Naive thymus-derived CD4-positive, alpha-beta T cell (primary cell): ENCODE measurements around the gene STAMBPL1. TPM values are rescaled to one million over a fixed set of nuclear protein-coding genes. Genes with fewer than 3 reads are reported as not detected.

ENCODE experiments used
- ATAC-seq: fragments of 150-1000 bp; cut with Tn5 transposase; 2 replicates; pipeline ENCODE4 v1.10.0; 2021; ENCODE audit warnings: mild to moderate bottlenecking, moderate library complexity
- CTCF ChIA-PET: fragments of 350-600 bp; sonication (Branson Sonifier 250); formaldehyde crosslinking; loops from one replicate; lab custom pipeline; 2021; ENCODE audit warnings: antibody characterized with exemption; lab: Charles Lee
- POLR2A ChIA-PET: fragments of 350-600 bp; sonication (Branson Sonifier 250); formaldehyde crosslinking; loops from one replicate; lab custom pipeline; 2021; ENCODE audit warnings: antibody characterized with exemption, inconsistent platforms; lab: Charles Lee
- DNase-seq, 9 donors: peaks; one replicate each; pipeline versions ENCODE4 v3.0.0 to v3.0.0-alpha.2; 2020 to 2022; ENCODE audit warnings: mixed read lengths in 1 of 9
- H3K27ac ChIP-seq: one replicate; pipeline ENCODE4 v1.7.0; 2013; ENCODE audit warnings: mild to moderate bottlenecking, low read depth, low read length, moderate library complexity
- H3K27me3 ChIP-seq, 2 donors: one replicate each; pipeline ENCODE4 v1.7.0; 2013; ENCODE audit warnings: low read length in 2 of 2, mild to moderate bottlenecking in 2 of 2, moderate library complexity in 2 of 2; ENCODE audit not compliant: control insufficient read depth in 2 of 2, insufficient read depth in 2 of 2
- H3K36me3 ChIP-seq, 3 experiments: 1 replicate in 2 of 3; 2 replicates in 1 of 3; pipeline ENCODE4 v1.7.0; 2013; ENCODE audit warnings: low read length in 3 of 3, mild to moderate bottlenecking in 3 of 3, moderate library complexity in 1 of 3; ENCODE audit not compliant: insufficient read depth in 3 of 3, control insufficient read depth in 2 of 3
- H3K4me1 ChIP-seq, 2 donors: one replicate each; pipeline ENCODE4 v1.7.0; 2013; ENCODE audit warnings: low read length in 2 of 2, mild to moderate bottlenecking in 2 of 2, moderate library complexity in 1 of 2; ENCODE audit not compliant: control insufficient read depth in 2 of 2, insufficient read depth in 2 of 2
- H3K4me3 ChIP-seq: 2 replicates; pipeline ENCODE4 v1.7.0; 2013; ENCODE audit warnings: mild to moderate bottlenecking, low read length
- H3K9me3 ChIP-seq, 3 experiments: 1 replicate in 2 of 3; 2 replicates in 1 of 3; pipeline ENCODE4 v1.7.0; 2013; ENCODE audit warnings: low read length in 3 of 3; ENCODE audit not compliant: control insufficient read depth in 2 of 3
- H3K27ac Mint-ChIP-seq, 9 donors: one replicate each; pipeline ENCODE4 v1.8.0; 2020 to 2022; ENCODE audit warnings: mixed read lengths in 9 of 9, mild to moderate bottlenecking in 8 of 9, moderate library complexity in 5 of 9, inconsistent platforms in 2 of 9
- H3K27me3 Mint-ChIP-seq, 5 donors: one replicate each; pipeline ENCODE4 v1.8.0; 2021 to 2022; ENCODE audit warnings: mixed read lengths in 5 of 5, mild to moderate bottlenecking in 1 of 5
- H3K36me3 Mint-ChIP-seq, 5 donors: one replicate each; pipeline ENCODE4 v1.8.0; 2020 to 2022; ENCODE audit warnings: mixed read lengths in 5 of 5, mild to moderate bottlenecking in 3 of 5, inconsistent platforms in 1 of 5
- H3K4me1 Mint-ChIP-seq, 7 donors: one replicate each; pipeline ENCODE4 v1.8.0; 2020 to 2022; ENCODE audit warnings: mixed read lengths in 7 of 7, mild to moderate bottlenecking in 3 of 7, inconsistent platforms in 1 of 7
- H3K4me3 Mint-ChIP-seq, 10 donors: one replicate each; pipeline ENCODE4 v1.8.0; 2020 to 2022; ENCODE audit warnings: mild to moderate bottlenecking in 10 of 10, mixed read lengths in 10 of 10, moderate library complexity in 6 of 10, inconsistent platforms in 2 of 10
- H3K9me3 Mint-ChIP-seq, 11 donors: one replicate each; pipeline ENCODE4 v1.8.0; 2020 to 2022; ENCODE audit warnings: mixed read lengths in 11 of 11, mild to moderate bottlenecking in 4 of 11, inconsistent platforms in 1 of 11, moderate library complexity in 1 of 11
- intact Hi-C, 2 donors: fragments of 100-400 bp; cut with micrococcal nuclease; formaldehyde crosslinking; loops; one replicate each; pipeline ENCODE4 v1.15.1; 2023
- polyA plus RNA-seq, 2 donors: library from polyadenylated mRNA; unstranded; fragments of 300-500 nt; fragmentation: Illumina TruSeq; gene quantifications; one replicate each; pipeline ENCODE4 v1.2.3, GENCODE V29; 2021
- total RNA-seq, 6 experiments: library from RNA in 5 of 6; stranded (reverse) in 5 of 6; gene quantifications; 1 replicate in 5 of 6; 2 replicates in 1 of 6; pipeline ENCODE4 v1.2.3 and lab custom pipeline; 2021 to 2026

STAMBPL1 gene
- total and polyA plus RNA-seq, 7 experiments from 2014 or later: 12.5 to 57.7 (median 35.7) TPM

- H3K9me3 ChIP-seq: no peaks in the 10 kb centered on the region
- DNase-seq (no peak), ATAC-seq (no peak)
- Mint-ChIP-seq H3K4me3 (no peak overlapping the region), H3K9me3 (no peaks in the 10 kb centered on the region), H3K36me3 (peaks cover 0 to 4% (median 0%) of the 10 kb centered on the region in 5 donors), H3K27ac (peak overlapping the region in 1 of 9 donors; percentile 60), H3K27me3 (peaks cover 0 to 12% (median 0%) of the 10 kb centered on the region in 5 donors), H3K4me1 (peaks cover 0 to 13% (median 0%) of the 10 kb centered on the region in 7 donors)
- ChIA-PET CTCF (interaction anchor here (1.0 to 12.5 kb wide), 2 partner anchors 30 to 91 kb away, joined by 4 to 250 read pairs; no protein-coding TSS in a partner anchor), POLR2A (no interaction called here)
- H3K27ac ChIP-seq: no peak overlapping the region
- no peaks in the 10 kb centered on the region for H3K27me3 ChIP-seq
- peaks cover 0 to 9% of the 10 kb centered on the region in 2 donors for H3K4me1 ChIP-seq
- intact Hi-C loops: no loop called here
- H3K36me3 ChIP-seq: no peaks in the 10 kb centered on the region
- H3K4me3 ChIP-seq: no peak overlapping the region
These were observed 39.9 kb upstream of the STAMBPL1 start for GRCh38 chr10:88840104-88840503.

- peaks cover 0 to 1% of the 10 kb centered on the region in 2 donors for H3K4me1 ChIP-seq
- ATAC-seq (no peak), DNase-seq (no peak)
- H3K9me3 ChIP-seq: no peaks in the 10 kb centered on the region
- intact Hi-C loops: no loop called here
- H3K9me3 Mint-ChIP-seq: no peaks in the 10 kb centered on the region
- H3K4me3 Mint-ChIP-seq: no peak overlapping the region
- H3K4me1 Mint-ChIP-seq: peaks cover 0 to 13% (median 0%) of the 10 kb centered on the region in 7 donors
- no peaks in the 10 kb centered on the region for H3K27me3 ChIP-seq
- no peaks in the 10 kb centered on the region for H3K36me3 ChIP-seq
- POLR2A ChIA-PET: no interaction called here
- peaks cover 0 to 4% (median 0%) of the 10 kb centered on the region in 5 donors for H3K36me3 Mint-ChIP-seq
- H3K4me3 ChIP-seq: no peak overlapping the region
- H3K27me3 Mint-ChIP-seq: peaks cover 0 to 16% (median 0%) of the 10 kb centered on the region in 5 donors
- CTCF ChIA-PET: interaction anchor here (0.8 to 12.5 kb wide), 2 partner anchors 23 to 90 kb away, joined by 3 to 250 read pairs; no protein-coding TSS in a partner anchor
- no peak overlapping the region for H3K27ac Mint-ChIP-seq
- no peak overlapping the region for H3K27ac ChIP-seq
These were observed 39.2 kb upstream of the STAMBPL1 start for GRCh38 chr10:88840881-88841280.

GRCh38 chr10:88841316-88842111 lies 38.5 kb upstream of the STAMBPL1 start:
- peaks cover 0 to 4% (median 0%) of the 10 kb centered on the region in 5 donors for H3K36me3 Mint-ChIP-seq
- Histone ChIP-seq H3K27ac (no peak overlapping the region), H3K36me3 (no peaks in the 10 kb centered on the region), H3K4me3 (no peak overlapping the region), H3K27me3 (no peaks in the 10 kb centered on the region), H3K4me1 (no peaks in the 10 kb centered on the region), H3K9me3 (no peaks in the 10 kb centered on the region)
- no peak overlapping the region for H3K4me3 Mint-ChIP-seq
- peaks cover 0 to 16% (median 0%) of the 10 kb centered on the region in 5 donors for H3K27me3 Mint-ChIP-seq
- CTCF ChIA-PET: interaction anchor here (0.8 to 12.5 kb wide), 2 partner anchors 23 to 89 kb away, joined by 3 to 250 read pairs; no protein-coding TSS in a partner anchor
- peaks cover 0 to 13% (median 0%) of the 10 kb centered on the region in 7 donors for H3K4me1 Mint-ChIP-seq
- peak overlapping the region in 1 of 9 donors; percentile 7 for H3K27ac Mint-ChIP-seq
- POLR2A ChIA-PET: interaction anchor here (0.7 kb wide), 1 partner anchor 89 kb away, joined by 4 read pairs; no protein-coding TSS in a partner anchor
- no peak for DNase-seq
- ATAC-seq: no peak
- intact Hi-C loops: no loop called here
- H3K9me3 Mint-ChIP-seq: no peaks in the 10 kb centered on the region

- no peak for ATAC-seq
- no peaks in the 10 kb centered on the region for H3K9me3 ChIP-seq
These were observed 36.9 kb upstream of the STAMBPL1 start for GRCh38 chr10:88843171-88843570.

GRCh38 chr10:88848499-88848898 lies 31.5 kb upstream of the STAMBPL1 start:
- POLR2A ChIA-PET: no interaction called here
- Histone ChIP-seq H3K27me3 (no peaks in the 10 kb centered on the region), H3K4me3 (no peak overlapping the region), H3K27ac (no peak overlapping the region), H3K4me1 (peaks cover 0 to 4% of the 10 kb centered on the region in 2 donors), H3K9me3 (no peaks in the 10 kb centered on the region), H3K36me3 (no peaks in the 10 kb centered on the region)
- intact Hi-C loops: no loop called here
- Mint-ChIP-seq H3K27ac (peak overlapping the region in 1 of 9 donors; percentile 36), H3K36me3 (peaks cover 0 to 4% (median 0%) of the 10 kb centered on the region in 5 donors), H3K4me1 (peaks cover 2 to 20% (median 11%) of the 10 kb centered on the region in 7 donors), H3K4me3 (peak overlapping the region in 1 of 10 donors; percentile 78), H3K27me3 (peaks cover 0 to 11% (median 0%) of the 10 kb centered on the region in 5 donors), H3K9me3 (no peaks in the 10 kb centered on the region)
- CTCF ChIA-PET: interaction anchor here (0.6 to 0.8 kb wide), 3 partner anchors 12 to 121 kb away, joined by 3 to 5 read pairs (median 4); no protein-coding TSS in a partner anchor
- DNase-seq: no peak
- peak; percentile 50 for ATAC-seq

More at GRCh38 chr10:88843171-88843570, 36.9 kb upstream of the STAMBPL1 start:
- no peaks in the 10 kb centered on the region for H3K27me3 ChIP-seq
- no peak overlapping the region for H3K27ac ChIP-seq
- no peak overlapping the region for H3K4me3 Mint-ChIP-seq
- no peak overlapping the region for H3K27ac Mint-ChIP-seq
- DNase-seq: no peak
- no peaks in the 10 kb centered on the region for H3K4me1 ChIP-seq
- no peak overlapping the region for H3K4me3 ChIP-seq
- H3K36me3 Mint-ChIP-seq: peaks cover 0 to 4% (median 0%) of the 10 kb centered on the region in 5 donors
- peaks cover 0 to 15% (median 0%) of the 10 kb centered on the region in 7 donors for H3K4me1 Mint-ChIP-seq
- ChIA-PET POLR2A (no interaction called here), CTCF (interaction anchor here (0.9 to 2.2 kb wide), 2 partner anchors 8 to 31 kb away, joined by 3 to 23 read pairs; no protein-coding TSS in a partner anchor)
- H3K27me3 Mint-ChIP-seq: peaks cover 0 to 16% (median 0%) of the 10 kb centered on the region in 5 donors
- intact Hi-C loops: no loop called here
- H3K9me3 Mint-ChIP-seq: no peaks in the 10 kb centered on the region
- no peaks in the 10 kb centered on the region for H3K36me3 ChIP-seq

- POLR2A ChIA-PET: no interaction called here
- H3K9me3 ChIP-seq: no peaks in the 10 kb centered on the region
- Mint-ChIP-seq H3K9me3 (no peaks in the 10 kb centered on the region), H3K27ac (peak overlapping the region in 1 of 9 donors; percentile 53), H3K4me3 (no peak overlapping the region), H3K27me3 (peaks cover 0 to 8% (median 0%) of the 10 kb centered on the region in 5 donors), H3K36me3 (peaks cover 0 to 3% (median 0%) of the 10 kb centered on the region in 5 donors), H3K4me1 (peaks cover 5 to 22% (median 11%) of the 10 kb centered on the region in 7 donors)
- CTCF ChIA-PET: interaction anchor here (0.6 to 1.5 kb wide), 2 partner anchors 84 to 169 kb away, joined by 4 read pairs; no protein-coding TSS in a partner anchor
- ATAC-seq (no peak), DNase-seq (no peak)
- H3K4me3 ChIP-seq: no peak overlapping the region
- no peak overlapping the region for H3K27ac ChIP-seq
- peaks cover 0 to 4% of the 10 kb centered on the region in 2 donors for H3K4me1 ChIP-seq
- no peaks in the 10 kb centered on the region for H3K36me3 ChIP-seq
- H3K27me3 ChIP-seq: no peaks in the 10 kb centered on the region
- intact Hi-C loops: no loop called here
These were observed 30.8 kb upstream of the STAMBPL1 start for GRCh38 chr10:88849234-88849633.
